Bronchial epithelial cell (primary cell): Measurements from ENCODE around the gene TFF1. TPM values are rescaled to one million over a fixed set of nuclear protein-coding genes. Genes with fewer than 3 reads are reported as not detected.
"Not testable (repeated sequence)": the region's sequence is repeated elsewhere in the genome, so short reads cannot be mapped to it uniquely, and the experiment has no call there.

Experiments used
- DNase-seq: peaks from one replicate; pipeline ENCODE4 v3.0.0-alpha.2; 2010; ENCODE audit warnings: low read depth
- FAIRE-seq: peaks from 2 replicates; lab custom pipeline; 2011; peaks lifted over from hg19 to GRCh38; lab: Jason Lieb, UNC
- H3K27me3 ChIP-seq: 2 replicates; pipeline ENCODE4 v1.5.1; 2011; ENCODE audit warnings: low read length; ENCODE audit not compliant: control insufficient read depth, insufficient read depth
- H3K36me3 ChIP-seq: 2 replicates; pipeline ENCODE4 v1.5.1; 2011; ENCODE audit warnings: low read length; ENCODE audit not compliant: control insufficient read depth, insufficient read depth
- H3K4me3 ChIP-seq: 2 replicates; pipeline ENCODE4 v1.5.1; 2011; ENCODE audit warnings: mild to moderate bottlenecking, low read depth, low read length, control low read depth
- total RNA-seq: library from RNA; depleted of rRNA; stranded (reverse); fragments of >200 nt; gene quantifications from 2 replicates; pipeline ENCODE4 v1.2.1, GENCODE V29; 2014
- TF ChIP-seq, protein P1 (sequence below): IDR thresholded peaks from 2 replicates; pipeline ENCODE4 v1.5.1; 2011; ENCODE audit warnings: mild to moderate bottlenecking, moderate library complexity, low read length, control low read depth, inconsistent platforms; ENCODE audit not compliant: insufficient read depth, severe bottlenecking

The TFF1 gene
- total RNA-seq, 1 donor from 2014 or later: not detected

DNA sequence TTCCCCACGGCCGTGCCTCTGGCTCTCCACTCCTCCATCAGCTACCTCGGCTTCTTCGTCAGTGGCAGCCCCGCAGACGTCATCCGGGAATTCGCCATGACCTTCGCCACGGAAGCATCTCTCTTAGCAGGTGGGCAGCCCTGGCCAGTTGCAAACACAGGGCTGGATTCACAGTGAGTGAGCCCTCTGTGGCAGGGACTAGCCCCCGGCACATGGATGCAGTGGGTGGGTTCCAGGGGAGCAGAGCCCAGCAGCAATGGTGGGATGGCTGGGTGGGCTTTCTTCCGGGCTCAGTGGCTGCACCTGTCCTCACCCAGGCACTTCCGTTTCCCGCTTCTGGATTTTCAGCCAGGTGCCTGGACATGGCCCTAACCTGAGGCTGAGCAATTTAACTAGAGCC, 46.8 kb upstream of the TFF1 start:
- H3K36me3 ChIP-seq: no peaks in the 10 kb centered on the region
- FAIRE-seq (no peak), DNase-seq (no peak)
- TF ChIP-seq, protein P1, sequence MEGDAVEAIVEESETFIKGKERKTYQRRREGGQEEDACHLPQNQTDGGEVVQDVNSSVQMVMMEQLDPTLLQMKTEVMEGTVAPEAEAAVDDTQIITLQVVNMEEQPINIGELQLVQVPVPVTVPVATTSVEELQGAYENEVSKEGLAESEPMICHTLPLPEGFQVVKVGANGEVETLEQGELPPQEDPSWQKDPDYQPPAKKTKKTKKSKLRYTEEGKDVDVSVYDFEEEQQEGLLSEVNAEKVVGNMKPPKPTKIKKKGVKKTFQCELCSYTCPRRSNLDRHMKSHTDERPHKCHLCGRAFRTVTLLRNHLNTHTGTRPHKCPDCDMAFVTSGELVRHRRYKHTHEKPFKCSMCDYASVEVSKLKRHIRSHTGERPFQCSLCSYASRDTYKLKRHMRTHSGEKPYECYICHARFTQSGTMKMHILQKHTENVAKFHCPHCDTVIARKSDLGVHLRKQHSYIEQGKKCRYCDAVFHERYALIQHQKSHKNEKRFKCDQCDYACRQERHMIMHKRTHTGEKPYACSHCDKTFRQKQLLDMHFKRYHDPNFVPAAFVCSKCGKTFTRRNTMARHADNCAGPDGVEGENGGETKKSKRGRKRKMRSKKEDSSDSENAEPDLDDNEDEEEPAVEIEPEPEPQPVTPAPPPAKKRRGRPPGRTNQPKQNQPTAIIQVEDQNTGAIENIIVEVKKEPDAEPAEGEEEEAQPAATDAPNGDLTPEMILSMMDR: no peak
- H3K27me3 ChIP-seq: peaks cover 6% of the 10 kb centered on the region
- H3K4me3 ChIP-seq: no peak overlapping the region

DNA sequence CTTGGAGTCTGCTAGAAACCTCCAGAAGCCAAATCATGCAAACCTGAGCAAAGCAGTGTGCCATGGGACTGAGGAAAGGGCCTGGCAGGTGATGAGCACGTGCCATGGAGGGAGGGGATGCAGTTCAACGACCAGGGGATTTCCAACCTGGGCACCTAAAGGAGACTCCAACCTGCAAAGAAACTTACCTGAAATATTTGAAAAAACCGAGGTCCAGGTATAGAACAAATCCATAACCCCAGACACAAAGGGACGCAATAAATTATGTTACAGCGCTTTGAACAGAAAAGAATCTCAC, 46.2 kb upstream of the TFF1 start:
- DNase-seq: no peak
- FAIRE-seq: no peak
- Histone ChIP-seq H3K27me3 (peaks cover 6% of the 10 kb centered on the region), H3K36me3 (no peaks in the 10 kb centered on the region), H3K4me3 (no peak overlapping the region)
- TF ChIP-seq, protein P1: no peak

DNA sequence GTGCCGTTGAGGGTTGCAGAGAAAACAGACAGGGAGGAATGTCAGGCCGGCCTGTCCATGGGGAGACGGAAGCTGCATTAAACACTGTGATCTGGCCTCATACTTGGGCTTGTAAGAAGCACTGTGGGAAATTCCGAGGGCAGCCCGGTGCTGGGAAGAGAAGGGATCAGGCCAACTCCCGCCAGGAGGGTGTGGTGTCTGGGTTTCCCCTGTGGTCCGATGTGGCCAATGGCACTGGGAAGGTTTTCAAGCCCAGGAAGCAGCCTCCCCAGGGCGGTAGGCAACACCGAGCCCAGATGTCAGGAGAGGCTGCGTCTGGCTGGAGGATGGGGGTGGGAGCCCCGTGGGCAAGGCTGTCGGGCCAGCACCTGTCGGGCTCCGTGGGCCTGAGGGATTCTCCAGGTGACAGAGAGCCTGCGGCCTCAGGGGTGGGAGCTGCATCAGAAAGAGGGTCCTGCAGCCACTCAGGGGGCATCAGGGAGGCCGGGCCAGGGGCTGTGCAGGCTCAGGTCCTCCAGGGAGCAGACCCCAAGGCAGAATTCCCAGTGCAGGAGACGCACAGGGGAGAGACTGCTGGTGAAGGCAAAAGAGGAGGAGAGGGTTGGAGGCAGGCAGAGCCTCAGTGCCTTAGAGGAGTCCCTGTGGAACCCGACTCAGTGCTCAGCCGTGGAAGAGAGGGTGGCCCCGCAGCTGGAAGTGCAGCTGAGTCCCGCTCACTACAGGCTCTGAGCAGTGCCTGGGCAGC, 45.7 kb upstream of the TFF1 start:
- H3K27me3 ChIP-seq: peaks cover 6% of the 10 kb centered on the region
- H3K4me3 ChIP-seq: no peak overlapping the region
- FAIRE-seq (no peak), DNase-seq (peak; percentile 26)
- H3K36me3 ChIP-seq: no peaks in the 10 kb centered on the region
- TF ChIP-seq, protein P1: no peak

DNA sequence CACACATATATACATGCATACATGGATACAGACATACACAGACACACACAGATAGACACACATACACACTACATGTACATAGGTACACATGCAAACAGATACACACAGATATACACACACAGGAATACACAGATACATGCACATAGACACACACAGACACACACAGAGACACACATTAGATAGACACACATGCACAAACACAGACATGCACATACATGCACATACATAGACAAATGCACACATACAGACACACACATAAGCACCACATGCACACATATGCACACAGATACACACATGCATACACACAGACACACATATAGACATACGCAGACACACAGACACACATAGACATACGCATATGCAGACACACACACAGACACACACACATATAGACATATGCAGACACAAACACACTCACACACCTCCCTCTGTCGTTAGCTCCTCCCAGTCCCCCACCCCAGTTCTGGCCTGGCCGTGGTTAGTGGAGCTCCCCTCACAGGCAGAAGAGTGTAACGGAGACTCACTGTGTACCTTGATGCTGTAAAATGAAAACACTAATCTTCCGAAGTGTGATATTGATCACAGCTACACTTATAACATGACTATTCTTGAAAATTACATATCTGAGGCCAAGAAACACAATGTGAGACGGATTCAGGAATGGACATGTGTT, 45.0 kb upstream of the TFF1 start:
- TF ChIP-seq, protein P1: peak; percentile 20
- no peak for FAIRE-seq
- peak; percentile 4 for DNase-seq

DNA sequence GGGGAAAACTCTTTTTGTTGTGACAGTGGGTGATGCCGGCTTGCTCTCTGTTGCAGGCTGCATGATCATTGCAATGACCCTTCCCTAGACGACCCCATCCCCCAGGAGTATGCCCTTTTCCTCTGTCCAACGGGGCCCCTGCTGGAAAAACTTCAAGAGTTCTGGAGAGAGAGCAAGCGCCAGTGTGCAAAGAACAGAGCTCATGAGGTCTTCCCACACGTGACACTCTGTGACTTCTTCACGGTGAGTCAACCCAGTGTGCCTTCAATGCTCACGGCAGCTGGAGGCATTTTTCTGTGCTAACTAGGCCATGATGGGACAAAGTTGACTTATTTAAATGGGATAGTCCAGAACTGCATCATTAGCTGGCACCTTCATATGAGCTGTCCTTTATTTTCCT, 43.0 kb upstream of the TFF1 start:
- Histone ChIP-seq H3K4me3 (no peak overlapping the region), H3K36me3 (no peaks in the 10 kb centered on the region), H3K27me3 (peaks cover 6% of the 10 kb centered on the region)
- DNase-seq (no peak), FAIRE-seq (no peak)
- TF ChIP-seq, protein P1: no peak

More for the DNA sequence above, 45.0 kb upstream of the TFF1 start:
- Histone ChIP-seq H3K36me3 (no peaks in the 10 kb centered on the region), H3K4me3 (no peak overlapping the region), H3K27me3 (peaks cover 6% of the 10 kb centered on the region)

DNA sequence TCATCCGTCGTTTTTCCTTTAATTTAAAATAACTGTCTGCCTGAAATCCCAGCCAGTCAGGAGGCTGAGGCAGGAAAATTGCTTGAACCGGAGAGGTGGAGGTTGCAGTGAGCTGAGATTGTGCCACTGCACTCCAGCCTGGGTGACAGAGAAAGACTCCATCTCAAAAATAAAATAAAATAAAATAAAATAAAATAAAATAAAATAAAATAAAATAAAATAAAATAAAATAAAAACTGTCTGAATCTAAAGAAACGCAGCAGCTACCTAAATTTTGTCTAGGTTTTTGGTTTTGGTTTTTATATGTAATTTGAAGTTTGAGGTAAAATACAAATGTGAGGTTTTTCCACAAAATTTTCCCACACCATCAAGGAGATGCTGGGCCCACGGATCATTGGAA, 42.4 kb upstream of the TFF1 start:
- not testable (repeated sequence) for FAIRE-seq, H3K36me3 ChIP-seq, H3K27me3 ChIP-seq, DNase-seq, H3K4me3 ChIP-seq
